WTC11 (cell line): ENCODE data around the gene SHF. TPM values are rescaled to one million over a fixed set of nuclear protein-coding genes. Genes with fewer than 3 reads are reported as not detected.

Experiments used
- EMX1 ChIP-seq: fragments of 250-450 bp; sonication (Bioruptor Pico); IDR thresholded peaks from 2 replicates; pipeline ENCODE4 v1.8.0; 2021; ENCODE audit warnings: mild to moderate bottlenecking
- JUN ChIP-seq: sonication (generic); formaldehyde crosslinking; IDR thresholded peaks from 2 replicates; pipeline ENCODE4 v1.8.0; 2023; ENCODE audit warnings: mild to moderate bottlenecking, missing genetic modification reagents
- NFYB ChIP-seq: sonication (generic); formaldehyde crosslinking; conservative IDR thresholded peaks from 2 replicates; pipeline ENCODE4 v1.8.0; 2022; ENCODE audit warnings: low read depth, missing genetic modification reagents
- NR1H2 ChIP-seq: sonication (generic); formaldehyde crosslinking; IDR thresholded peaks from 2 replicates; pipeline ENCODE4 v1.9.0; 2021; ENCODE audit warnings: mild to moderate bottlenecking, moderate library complexity, missing genetic modification reagents
- RORB ChIP-seq: fragments of 250-450 bp; sonication (Bioruptor Pico); IDR thresholded peaks from 2 replicates; pipeline ENCODE4 v1.9.0; 2021; ENCODE audit warnings: mild to moderate bottlenecking
- TP53 ChIP-seq: sonication (generic); formaldehyde crosslinking; IDR thresholded peaks from 2 replicates; pipeline ENCODE4 v1.8.1; 2023; ENCODE audit warnings: mild to moderate bottlenecking, missing genetic modification reagents
- ZNF317 ChIP-seq: sonication (generic); formaldehyde crosslinking; IDR thresholded peaks from 2 replicates; pipeline ENCODE4 v1.8.1; 2023; ENCODE audit warnings: low read depth, mild to moderate bottlenecking, moderate library complexity, missing genetic modification reagents, borderline replicate concordance
- ZNF671 ChIP-seq: fragments of 250-450 bp; sonication (Bioruptor Pico); IDR thresholded peaks from 2 replicates; pipeline ENCODE4 v1.8.0; 2021; ENCODE audit warnings: mild to moderate bottlenecking
- total RNA-seq: library from RNA; stranded (reverse); gene quantifications from 3 replicates; pipeline ENCODE4 v1.2.3, GENCODE V29; 2021
- TF ChIP-seq, protein P1 (sequence below): sonication (generic); formaldehyde crosslinking; IDR thresholded peaks from 2 replicates; pipeline ENCODE4 v1.8.1; 2023; ENCODE audit warnings: mild to moderate bottlenecking, missing genetic modification reagents, borderline replicate concordance
- TF ChIP-seq, protein P2 (sequence below): sonication (generic); formaldehyde crosslinking; IDR thresholded peaks from 2 replicates; pipeline ENCODE4 v1.8.1; 2022; ENCODE audit warnings: mild to moderate bottlenecking, missing genetic modification reagents, moderate library complexity, borderline replicate concordance
- TF ChIP-seq, protein P3 (sequence below): sonication (generic); formaldehyde crosslinking; IDR thresholded peaks from 2 replicates; pipeline ENCODE4 v1.8.0; 2022; ENCODE audit warnings: mild to moderate bottlenecking, missing genetic modification reagents
- TF ChIP-seq, protein P4 (sequence below): fragments of 250-450 bp; sonication (Bioruptor Pico); IDR thresholded peaks from 2 replicates; pipeline ENCODE4 v1.9.0; 2021; ENCODE audit warnings: mild to moderate bottlenecking
- TF ChIP-seq, protein P5 (sequence below): sonication (generic); formaldehyde crosslinking; IDR thresholded peaks from 2 replicates; pipeline ENCODE4 v1.8.1; 2023; ENCODE audit warnings: mild to moderate bottlenecking, missing genetic modification reagents, moderate library complexity
- TF ChIP-seq, protein P6 (sequence below): sonication (generic); formaldehyde crosslinking; IDR thresholded peaks from 2 replicates; pipeline ENCODE4 v1.8.0; 2023; ENCODE audit warnings: missing genetic modification reagents, mild to moderate bottlenecking, borderline replicate concordance
- TF ChIP-seq, protein P7 (sequence below): sonication (generic); formaldehyde crosslinking; IDR thresholded peaks from 2 replicates; pipeline ENCODE4 v1.8.0; 2023; ENCODE audit warnings: mild to moderate bottlenecking, missing genetic modification reagents
- TF ChIP-seq, protein P8 (sequence below): sonication (generic); formaldehyde crosslinking; IDR thresholded peaks from 2 replicates; pipeline ENCODE4 v1.8.0; 2023; ENCODE audit warnings: missing genetic modification reagents
- TF ChIP-seq, protein P9 (sequence below): sonication (generic); formaldehyde crosslinking; IDR thresholded peaks from 2 replicates; pipeline ENCODE4 v1.8.1; 2023; ENCODE audit warnings: mild to moderate bottlenecking, missing genetic modification reagents

The SHF gene
- total RNA-seq, 1 experiment from 2014 or later = 30.6 TPM

DNA sequence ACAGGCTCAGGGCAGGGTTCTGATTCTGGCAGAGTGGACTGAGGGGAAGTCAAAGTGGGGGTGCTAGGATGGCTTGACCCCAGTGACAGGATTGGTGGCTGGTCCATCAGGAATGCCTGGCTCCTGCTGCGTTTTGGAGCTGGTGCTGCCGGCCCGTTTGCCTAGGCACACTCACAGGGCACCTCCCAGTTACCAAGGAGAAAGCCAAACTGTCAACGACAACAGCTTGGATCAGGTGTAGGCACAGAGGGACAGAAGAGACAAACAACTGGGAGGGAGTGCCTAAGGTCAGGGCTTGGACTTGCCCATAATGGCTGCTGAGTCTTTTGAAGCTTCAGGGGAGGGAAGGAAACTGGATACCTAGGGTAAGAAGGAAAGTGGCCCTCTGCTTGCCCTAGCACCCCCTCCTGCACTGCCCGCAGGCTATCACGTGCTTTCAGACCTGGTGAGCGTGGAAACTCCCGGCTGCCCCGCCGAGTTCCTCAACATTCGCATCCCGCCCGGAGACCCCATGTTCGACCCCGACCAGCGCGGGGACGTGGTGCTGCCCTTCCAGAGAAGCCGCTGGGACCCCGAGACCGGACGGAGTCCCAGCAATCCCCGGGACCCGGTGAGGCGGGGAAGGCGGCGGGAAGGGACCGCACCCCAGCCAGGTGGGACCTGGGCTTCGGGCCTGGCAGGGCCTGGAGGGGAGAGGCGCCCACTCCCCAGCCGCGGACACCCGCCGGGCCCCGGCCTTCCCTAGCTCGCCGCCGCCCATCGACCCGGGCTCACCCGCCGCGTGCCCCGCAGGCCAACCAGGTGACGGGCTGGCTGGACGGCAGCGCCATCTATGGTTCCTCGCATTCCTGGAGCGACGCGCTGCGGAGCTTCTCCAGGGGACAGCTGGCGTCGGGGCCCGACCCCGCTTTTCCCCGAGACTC lies 52.8 kb downstream of the SHF start (continued):
- TF ChIP-seq EMX1 (CRISPR knock-in tag) (no peak), ZNF671 (no peak), NR1H2 (CRISPR knock-in tag) (no peak), NFYB (CRISPR knock-in tag) (no peak), TP53 (CRISPR knock-in tag) (peak; percentile 42; the same call in 1 of the 2 replicates), RORB (CRISPR knock-in tag) (no peak), ZNF317 (CRISPR knock-in tag) (peak; percentile 53; the same call in 1 of the 2 replicates), JUN (CRISPR knock-in tag) (no peak)
- TF ChIP-seq, protein P1, sequence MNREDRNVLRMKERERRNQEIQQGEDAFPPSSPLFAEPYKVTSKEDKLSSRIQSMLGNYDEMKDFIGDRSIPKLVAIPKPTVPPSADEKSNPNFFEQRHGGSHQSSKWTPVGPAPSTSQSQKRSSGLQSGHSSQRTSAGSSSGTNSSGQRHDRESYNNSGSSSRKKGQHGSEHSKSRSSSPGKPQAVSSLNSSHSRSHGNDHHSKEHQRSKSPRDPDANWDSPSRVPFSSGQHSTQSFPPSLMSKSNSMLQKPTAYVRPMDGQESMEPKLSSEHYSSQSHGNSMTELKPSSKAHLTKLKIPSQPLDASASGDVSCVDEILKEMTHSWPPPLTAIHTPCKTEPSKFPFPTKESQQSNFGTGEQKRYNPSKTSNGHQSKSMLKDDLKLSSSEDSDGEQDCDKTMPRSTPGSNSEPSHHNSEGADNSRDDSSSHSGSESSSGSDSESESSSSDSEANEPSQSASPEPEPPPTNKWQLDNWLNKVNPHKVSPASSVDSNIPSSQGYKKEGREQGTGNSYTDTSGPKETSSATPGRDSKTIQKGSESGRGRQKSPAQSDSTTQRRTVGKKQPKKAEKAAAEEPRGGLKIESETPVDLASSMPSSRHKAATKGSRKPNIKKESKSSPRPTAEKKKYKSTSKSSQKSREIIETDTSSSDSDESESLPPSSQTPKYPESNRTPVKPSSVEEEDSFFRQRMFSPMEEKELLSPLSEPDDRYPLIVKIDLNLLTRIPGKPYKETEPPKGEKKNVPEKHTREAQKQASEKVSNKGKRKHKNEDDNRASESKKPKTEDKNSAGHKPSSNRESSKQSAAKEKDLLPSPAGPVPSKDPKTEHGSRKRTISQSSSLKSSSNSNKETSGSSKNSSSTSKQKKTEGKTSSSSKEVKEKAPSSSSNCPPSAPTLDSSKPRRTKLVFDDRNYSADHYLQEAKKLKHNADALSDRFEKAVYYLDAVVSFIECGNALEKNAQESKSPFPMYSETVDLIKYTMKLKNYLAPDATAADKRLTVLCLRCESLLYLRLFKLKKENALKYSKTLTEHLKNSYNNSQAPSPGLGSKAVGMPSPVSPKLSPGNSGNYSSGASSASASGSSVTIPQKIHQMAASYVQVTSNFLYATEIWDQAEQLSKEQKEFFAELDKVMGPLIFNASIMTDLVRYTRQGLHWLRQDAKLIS (CRISPR knock-in tag) = no peak
- TF ChIP-seq, protein P2, sequence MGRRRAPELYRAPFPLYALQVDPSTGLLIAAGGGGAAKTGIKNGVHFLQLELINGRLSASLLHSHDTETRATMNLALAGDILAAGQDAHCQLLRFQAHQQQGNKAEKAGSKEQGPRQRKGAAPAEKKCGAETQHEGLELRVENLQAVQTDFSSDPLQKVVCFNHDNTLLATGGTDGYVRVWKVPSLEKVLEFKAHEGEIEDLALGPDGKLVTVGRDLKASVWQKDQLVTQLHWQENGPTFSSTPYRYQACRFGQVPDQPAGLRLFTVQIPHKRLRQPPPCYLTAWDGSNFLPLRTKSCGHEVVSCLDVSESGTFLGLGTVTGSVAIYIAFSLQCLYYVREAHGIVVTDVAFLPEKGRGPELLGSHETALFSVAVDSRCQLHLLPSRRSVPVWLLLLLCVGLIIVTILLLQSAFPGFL = no peak
- TF ChIP-seq, protein P3, sequence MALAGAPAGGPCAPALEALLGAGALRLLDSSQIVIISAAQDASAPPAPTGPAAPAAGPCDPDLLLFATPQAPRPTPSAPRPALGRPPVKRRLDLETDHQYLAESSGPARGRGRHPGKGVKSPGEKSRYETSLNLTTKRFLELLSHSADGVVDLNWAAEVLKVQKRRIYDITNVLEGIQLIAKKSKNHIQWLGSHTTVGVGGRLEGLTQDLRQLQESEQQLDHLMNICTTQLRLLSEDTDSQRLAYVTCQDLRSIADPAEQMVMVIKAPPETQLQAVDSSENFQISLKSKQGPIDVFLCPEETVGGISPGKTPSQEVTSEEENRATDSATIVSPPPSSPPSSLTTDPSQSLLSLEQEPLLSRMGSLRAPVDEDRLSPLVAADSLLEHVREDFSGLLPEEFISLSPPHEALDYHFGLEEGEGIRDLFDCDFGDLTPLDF (CRISPR knock-in tag) = no peak
- TF ChIP-seq, protein P4, sequence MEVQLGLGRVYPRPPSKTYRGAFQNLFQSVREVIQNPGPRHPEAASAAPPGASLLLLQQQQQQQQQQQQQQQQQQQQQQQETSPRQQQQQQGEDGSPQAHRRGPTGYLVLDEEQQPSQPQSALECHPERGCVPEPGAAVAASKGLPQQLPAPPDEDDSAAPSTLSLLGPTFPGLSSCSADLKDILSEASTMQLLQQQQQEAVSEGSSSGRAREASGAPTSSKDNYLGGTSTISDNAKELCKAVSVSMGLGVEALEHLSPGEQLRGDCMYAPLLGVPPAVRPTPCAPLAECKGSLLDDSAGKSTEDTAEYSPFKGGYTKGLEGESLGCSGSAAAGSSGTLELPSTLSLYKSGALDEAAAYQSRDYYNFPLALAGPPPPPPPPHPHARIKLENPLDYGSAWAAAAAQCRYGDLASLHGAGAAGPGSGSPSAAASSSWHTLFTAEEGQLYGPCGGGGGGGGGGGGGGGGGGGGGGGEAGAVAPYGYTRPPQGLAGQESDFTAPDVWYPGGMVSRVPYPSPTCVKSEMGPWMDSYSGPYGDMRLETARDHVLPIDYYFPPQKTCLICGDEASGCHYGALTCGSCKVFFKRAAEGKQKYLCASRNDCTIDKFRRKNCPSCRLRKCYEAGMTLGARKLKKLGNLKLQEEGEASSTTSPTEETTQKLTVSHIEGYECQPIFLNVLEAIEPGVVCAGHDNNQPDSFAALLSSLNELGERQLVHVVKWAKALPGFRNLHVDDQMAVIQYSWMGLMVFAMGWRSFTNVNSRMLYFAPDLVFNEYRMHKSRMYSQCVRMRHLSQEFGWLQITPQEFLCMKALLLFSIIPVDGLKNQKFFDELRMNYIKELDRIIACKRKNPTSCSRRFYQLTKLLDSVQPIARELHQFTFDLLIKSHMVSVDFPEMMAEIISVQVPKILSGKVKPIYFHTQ (CRISPR knock-in tag) = no peak
- TF ChIP-seq, protein P5, sequence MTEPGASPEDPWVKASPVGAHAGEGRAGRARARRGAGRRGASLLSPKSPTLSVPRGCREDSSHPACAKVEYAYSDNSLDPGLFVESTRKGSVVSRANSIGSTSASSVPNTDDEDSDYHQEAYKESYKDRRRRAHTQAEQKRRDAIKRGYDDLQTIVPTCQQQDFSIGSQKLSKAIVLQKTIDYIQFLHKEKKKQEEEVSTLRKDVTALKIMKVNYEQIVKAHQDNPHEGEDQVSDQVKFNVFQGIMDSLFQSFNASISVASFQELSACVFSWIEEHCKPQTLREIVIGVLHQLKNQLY (CRISPR knock-in tag) = no peak
- TF ChIP-seq, protein P6, sequence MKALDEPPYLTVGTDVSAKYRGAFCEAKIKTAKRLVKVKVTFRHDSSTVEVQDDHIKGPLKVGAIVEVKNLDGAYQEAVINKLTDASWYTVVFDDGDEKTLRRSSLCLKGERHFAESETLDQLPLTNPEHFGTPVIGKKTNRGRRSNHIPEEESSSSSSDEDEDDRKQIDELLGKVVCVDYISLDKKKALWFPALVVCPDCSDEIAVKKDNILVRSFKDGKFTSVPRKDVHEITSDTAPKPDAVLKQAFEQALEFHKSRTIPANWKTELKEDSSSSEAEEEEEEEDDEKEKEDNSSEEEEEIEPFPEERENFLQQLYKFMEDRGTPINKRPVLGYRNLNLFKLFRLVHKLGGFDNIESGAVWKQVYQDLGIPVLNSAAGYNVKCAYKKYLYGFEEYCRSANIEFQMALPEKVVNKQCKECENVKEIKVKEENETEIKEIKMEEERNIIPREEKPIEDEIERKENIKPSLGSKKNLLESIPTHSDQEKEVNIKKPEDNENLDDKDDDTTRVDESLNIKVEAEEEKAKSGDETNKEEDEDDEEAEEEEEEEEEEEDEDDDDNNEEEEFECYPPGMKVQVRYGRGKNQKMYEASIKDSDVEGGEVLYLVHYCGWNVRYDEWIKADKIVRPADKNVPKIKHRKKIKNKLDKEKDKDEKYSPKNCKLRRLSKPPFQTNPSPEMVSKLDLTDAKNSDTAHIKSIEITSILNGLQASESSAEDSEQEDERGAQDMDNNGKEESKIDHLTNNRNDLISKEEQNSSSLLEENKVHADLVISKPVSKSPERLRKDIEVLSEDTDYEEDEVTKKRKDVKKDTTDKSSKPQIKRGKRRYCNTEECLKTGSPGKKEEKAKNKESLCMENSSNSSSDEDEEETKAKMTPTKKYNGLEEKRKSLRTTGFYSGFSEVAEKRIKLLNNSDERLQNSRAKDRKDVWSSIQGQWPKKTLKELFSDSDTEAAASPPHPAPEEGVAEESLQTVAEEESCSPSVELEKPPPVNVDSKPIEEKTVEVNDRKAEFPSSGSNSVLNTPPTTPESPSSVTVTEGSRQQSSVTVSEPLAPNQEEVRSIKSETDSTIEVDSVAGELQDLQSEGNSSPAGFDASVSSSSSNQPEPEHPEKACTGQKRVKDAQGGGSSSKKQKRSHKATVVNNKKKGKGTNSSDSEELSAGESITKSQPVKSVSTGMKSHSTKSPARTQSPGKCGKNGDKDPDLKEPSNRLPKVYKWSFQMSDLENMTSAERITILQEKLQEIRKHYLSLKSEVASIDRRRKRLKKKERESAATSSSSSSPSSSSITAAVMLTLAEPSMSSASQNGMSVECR = 0 out of 2 replicates have a peak, but pooled peaks have one; percentile 61
- TF ChIP-seq, protein P7, sequence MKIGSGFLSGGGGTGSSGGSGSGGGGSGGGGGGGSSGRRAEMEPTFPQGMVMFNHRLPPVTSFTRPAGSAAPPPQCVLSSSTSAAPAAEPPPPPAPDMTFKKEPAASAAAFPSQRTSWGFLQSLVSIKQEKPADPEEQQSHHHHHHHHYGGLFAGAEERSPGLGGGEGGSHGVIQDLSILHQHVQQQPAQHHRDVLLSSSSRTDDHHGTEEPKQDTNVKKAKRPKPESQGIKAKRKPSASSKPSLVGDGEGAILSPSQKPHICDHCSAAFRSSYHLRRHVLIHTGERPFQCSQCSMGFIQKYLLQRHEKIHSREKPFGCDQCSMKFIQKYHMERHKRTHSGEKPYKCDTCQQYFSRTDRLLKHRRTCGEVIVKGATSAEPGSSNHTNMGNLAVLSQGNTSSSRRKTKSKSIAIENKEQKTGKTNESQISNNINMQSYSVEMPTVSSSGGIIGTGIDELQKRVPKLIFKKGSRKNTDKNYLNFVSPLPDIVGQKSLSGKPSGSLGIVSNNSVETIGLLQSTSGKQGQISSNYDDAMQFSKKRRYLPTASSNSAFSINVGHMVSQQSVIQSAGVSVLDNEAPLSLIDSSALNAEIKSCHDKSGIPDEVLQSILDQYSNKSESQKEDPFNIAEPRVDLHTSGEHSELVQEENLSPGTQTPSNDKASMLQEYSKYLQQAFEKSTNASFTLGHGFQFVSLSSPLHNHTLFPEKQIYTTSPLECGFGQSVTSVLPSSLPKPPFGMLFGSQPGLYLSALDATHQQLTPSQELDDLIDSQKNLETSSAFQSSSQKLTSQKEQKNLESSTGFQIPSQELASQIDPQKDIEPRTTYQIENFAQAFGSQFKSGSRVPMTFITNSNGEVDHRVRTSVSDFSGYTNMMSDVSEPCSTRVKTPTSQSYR (CRISPR knock-in tag) = no peak
- TF ChIP-seq, protein P8, sequence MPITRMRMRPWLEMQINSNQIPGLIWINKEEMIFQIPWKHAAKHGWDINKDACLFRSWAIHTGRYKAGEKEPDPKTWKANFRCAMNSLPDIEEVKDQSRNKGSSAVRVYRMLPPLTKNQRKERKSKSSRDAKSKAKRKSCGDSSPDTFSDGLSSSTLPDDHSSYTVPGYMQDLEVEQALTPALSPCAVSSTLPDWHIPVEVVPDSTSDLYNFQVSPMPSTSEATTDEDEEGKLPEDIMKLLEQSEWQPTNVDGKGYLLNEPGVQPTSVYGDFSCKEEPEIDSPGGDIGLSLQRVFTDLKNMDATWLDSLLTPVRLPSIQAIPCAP (CRISPR knock-in tag) = no peak
- TF ChIP-seq, protein P9, sequence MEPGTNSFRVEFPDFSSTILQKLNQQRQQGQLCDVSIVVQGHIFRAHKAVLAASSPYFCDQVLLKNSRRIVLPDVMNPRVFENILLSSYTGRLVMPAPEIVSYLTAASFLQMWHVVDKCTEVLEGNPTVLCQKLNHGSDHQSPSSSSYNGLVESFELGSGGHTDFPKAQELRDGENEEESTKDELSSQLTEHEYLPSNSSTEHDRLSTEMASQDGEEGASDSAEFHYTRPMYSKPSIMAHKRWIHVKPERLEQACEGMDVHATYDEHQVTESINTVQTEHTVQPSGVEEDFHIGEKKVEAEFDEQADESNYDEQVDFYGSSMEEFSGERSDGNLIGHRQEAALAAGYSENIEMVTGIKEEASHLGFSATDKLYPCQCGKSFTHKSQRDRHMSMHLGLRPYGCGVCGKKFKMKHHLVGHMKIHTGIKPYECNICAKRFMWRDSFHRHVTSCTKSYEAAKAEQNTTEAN = 0 out of 2 replicates have a peak, but pooled peaks have one; percentile 58
